WI38 (cell line): ENCODE data around the gene FGD4.

Experiments
- H3K4me3 ChIP-seq: 2 replicates; pipeline ENCODE4 v1.5.1; 2011; ENCODE audit warnings: low read depth, mild to moderate bottlenecking, control low read depth, low read length
- TF ChIP-seq, protein P1 (sequence below): IDR thresholded peaks from 2 replicates; pipeline ENCODE4 v1.5.1; 2012; ENCODE audit warnings: low read depth, mild to moderate bottlenecking, control low read depth, low read length

The FGD4 gene

DNA sequence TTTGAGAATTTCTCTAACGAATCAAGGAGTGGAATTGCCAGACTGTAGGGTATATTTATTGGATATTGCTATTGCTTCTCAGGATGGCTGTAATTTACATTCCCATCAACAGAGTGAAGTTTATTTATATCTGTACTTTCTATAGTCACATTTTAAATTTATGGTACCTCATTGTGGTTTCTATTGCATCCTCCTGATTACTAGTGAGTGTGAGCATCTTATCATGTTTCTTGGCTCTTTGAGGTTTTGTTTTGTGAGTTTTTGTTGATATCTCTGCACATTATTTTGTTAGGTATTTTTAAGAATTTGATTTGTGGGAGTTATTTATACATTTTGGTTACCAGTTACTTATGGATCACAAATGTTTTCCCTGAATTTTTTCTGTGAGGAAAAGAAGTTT lies 293.7 kb downstream of the FGD4 start:
- no peak overlapping the region for H3K4me3 ChIP-seq
- TF ChIP-seq, protein P1, sequence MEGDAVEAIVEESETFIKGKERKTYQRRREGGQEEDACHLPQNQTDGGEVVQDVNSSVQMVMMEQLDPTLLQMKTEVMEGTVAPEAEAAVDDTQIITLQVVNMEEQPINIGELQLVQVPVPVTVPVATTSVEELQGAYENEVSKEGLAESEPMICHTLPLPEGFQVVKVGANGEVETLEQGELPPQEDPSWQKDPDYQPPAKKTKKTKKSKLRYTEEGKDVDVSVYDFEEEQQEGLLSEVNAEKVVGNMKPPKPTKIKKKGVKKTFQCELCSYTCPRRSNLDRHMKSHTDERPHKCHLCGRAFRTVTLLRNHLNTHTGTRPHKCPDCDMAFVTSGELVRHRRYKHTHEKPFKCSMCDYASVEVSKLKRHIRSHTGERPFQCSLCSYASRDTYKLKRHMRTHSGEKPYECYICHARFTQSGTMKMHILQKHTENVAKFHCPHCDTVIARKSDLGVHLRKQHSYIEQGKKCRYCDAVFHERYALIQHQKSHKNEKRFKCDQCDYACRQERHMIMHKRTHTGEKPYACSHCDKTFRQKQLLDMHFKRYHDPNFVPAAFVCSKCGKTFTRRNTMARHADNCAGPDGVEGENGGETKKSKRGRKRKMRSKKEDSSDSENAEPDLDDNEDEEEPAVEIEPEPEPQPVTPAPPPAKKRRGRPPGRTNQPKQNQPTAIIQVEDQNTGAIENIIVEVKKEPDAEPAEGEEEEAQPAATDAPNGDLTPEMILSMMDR: no peak
